Activated T-helper 9 cell treated with anti-CD3 and anti-CD28 coated beads, Interleukin-2, amount 50 U/mL, for 16 hours (primary cell): ENCODE measurements around the gene AQP5.

Source experiments
- DNase-seq: peaks from one replicate; pipeline ENCODE4 v3.0.0-alpha.2; 2020; ENCODE audit warnings: low read depth

Gene AQP5

DNA sequence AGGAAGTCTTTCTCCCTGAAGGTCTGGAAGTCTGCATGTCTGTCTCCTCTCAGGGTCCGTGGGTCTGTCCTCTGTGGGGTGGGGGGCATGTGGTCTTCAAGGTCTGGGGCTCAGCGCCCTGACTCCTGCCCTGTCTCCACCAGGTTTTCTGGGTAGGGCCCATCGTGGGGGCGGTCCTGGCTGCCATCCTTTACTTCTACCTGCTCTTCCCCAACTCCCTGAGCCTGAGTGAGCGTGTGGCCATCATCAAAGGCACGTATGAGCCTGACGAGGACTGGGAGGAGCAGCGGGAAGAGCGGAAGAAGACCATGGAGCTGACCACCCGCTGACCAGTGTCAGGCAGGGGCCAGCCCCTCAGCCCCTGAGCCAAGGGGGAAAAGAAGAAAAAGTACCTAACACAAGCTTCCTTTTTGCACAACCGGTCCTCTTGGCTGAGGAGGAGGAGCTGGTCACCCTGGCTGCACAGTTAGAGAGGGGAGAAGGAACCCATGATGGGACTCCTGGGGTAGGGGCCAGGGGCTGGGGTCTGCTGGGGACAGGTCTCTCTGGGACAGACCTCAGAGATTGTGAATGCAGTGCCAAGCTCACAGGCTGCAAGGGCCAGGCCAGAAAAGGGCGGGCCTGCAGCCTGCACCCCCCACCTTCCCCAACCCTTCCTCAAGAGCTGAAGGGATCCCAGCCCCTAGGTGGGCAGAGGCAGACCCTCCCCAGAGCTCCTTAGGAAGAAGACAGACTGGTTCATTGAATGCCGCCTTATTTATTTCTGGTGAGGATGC, 3.4 kb downstream of the AQP5 start:
- no peak for DNase-seq

DNA sequence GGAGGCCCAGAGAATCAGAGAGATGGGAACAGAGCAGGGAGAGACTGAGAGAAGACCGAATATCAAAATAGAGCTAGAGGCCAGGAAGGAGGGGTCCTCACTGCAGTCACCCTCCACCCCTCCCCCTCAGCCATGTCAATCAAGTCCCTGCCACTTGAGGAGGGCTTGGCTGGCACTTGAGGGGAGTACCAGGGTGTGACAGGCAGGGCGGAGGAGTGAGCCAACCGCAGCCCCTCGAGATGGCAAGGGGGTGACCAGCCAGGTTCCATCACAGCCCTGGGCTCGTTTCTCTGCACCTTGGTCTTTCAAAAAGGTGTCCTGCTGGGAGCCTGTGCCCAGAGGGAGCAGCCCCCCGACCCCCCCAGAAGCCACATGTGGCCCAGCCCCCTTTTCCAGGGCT, 4.2 kb downstream of the AQP5 start:
- no peak for DNase-seq

DNA sequence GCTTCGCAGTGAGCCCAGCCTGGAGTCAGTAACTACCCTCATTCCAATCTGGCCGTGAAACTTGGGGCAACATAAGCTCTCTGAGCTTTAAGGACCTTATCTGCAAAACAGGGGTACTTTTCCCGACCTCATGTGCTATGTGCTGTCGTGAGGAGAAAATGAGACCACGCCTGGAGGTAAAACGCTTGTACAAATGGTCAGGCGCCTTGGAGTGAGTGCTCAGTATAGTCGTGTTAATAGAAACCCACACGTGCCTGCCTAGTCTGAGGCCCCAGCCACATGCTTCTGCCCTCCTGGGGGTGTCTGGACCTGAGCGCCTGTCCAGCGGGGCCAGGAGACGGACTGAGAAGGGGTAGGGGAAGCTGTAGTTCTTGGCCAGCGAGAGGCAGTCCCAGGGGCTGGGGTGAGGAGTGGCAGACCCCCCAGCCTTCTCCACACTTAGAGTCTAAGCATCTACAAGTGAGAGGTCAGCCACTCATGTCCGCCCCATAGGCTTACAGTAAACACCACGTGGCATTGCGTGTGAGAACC, 4.9 kb downstream of the AQP5 start:
- DNase-seq: no peak

DNA sequence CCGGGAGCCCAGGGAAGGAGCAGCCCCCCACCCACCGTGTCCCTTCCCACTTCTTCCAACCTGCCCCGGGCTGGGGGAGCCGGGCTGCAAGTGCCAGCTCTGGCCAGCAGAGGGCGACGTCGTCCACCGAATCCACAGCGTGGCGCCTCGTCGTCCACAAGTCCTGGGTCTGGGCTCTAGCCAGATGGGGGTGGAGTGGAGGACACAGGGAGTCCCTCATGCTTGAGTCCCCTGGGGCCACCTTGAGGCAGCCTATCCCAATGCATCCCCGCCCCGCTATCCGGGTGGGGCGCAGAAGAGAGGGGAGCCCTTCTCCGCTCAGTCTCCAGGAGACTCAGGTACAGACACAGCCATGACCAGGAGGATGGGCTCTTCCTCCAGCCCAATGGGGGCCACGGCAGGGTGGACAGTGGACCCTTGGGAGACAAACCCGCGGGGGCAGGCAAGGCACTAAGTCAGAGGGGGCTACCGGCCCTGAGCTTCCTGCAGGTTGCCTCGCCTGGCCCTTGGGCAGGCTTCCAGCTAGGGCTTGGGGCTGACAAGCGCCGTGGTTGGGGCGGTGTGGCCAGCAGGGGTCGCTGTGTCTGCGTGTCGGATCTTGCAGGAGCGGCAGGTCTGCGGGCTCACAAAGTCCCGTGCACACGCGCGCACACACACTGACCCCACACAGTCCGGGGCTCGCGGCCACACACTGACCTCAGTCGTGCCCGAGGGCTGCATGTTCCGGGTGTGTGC, 5.5 kb downstream of the AQP5 start:
- DNase-seq: peak; percentile 87

DNA sequence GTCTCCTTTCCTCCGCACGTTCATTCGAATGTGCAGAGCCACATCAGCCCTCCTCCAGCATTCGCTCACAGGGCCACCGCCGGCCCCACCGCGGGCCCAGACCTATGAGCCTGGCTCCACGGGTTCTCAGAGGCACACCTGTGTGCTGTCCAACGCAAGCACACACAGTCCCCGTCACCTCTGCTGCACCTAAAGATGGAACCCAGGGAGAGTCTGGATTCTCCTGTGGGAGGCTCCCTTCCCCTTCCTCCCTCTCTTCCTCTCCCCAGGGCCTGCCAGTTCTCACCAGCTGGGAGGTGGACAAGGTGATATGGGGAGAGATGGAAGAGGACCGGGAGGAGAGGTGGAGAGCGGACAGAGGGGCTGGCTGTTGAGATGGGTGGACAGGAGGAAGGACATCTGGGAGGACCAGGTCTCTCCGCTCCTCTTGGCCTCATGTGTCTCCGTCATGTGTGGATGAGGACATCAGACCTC, 6.1 kb downstream of the AQP5 start:
- DNase-seq: no peak

DNA sequence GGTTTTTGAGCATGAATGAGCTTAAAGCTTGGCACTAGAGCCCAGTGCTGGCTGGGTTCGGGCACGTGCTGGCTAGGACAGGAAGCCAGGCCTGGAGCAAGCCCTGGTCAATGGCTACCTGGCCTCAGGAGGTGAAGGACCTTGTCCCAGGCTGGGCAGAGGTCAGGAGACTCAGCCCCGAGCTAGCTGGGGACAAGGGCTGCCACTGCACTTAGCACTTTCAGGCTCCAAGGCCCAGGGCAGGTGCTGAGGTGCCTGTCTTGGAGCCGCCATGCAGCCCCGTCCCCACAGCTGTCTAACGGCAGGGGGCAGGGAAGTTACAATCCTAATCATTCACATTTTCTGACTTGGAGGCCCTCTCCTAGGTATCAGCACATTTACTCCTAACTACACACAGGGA, 6.8 kb downstream of the AQP5 start:
- DNase-seq: no peak

DNA sequence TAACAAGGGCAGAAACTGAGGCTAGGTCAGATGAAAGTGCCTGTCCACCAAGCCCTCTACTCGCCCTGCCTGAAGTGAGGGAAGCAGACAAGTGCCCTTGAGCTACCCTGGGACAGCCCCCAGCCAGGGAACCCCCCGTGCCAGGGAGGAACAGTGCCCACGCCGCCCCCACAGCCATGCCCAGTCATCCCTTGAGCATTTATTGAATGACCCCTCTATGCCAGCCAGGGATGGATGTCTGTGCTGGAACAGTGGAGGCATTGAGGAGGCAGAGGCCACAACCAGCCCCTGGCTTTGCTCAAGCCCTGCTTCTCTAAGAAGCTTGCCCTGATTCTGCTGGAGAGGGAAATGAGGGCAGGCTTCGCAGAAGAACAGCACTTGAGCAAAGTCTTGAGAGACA, 7.4 kb downstream of the AQP5 start:
- no peak for DNase-seq

DNA sequence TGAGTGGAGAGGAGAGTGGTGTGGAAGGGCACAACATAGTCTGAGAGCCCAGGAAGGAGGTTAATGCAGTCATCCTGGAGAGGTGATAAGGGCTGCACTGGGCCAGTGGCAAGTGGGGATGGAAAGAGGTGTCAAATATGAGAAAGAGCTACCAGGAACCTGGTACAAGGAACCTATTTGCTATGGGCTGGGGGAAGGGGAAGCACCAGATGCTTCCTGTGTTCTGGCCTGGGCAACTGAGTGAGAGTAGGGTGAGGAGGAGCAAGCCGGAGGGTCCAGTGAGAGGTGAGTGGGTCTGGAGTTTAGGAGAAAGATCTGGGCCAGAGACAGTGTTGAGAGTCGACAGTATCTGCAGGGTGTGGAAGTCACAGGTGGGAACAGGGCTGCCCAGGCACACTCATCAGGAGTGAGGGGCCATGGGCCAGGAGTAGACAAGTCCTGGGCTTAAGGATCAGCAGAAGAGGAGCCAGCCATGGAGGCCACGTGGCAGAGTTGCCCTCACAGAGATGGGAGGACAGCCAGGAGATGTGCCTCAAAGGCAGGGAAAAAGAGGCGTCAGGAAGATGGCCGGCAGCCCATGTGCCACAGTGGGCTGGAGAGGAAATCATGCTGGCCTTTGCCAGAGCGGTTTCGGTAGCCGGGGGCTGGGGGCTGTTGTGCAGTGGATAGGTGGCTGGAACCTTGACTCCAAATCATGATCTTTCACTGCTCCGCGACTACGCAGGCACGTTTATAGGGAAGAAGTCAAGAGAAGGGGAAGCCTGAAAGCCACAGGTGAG, 8.2 kb downstream of the AQP5 start:
- DNase-seq: no peak

DNA sequence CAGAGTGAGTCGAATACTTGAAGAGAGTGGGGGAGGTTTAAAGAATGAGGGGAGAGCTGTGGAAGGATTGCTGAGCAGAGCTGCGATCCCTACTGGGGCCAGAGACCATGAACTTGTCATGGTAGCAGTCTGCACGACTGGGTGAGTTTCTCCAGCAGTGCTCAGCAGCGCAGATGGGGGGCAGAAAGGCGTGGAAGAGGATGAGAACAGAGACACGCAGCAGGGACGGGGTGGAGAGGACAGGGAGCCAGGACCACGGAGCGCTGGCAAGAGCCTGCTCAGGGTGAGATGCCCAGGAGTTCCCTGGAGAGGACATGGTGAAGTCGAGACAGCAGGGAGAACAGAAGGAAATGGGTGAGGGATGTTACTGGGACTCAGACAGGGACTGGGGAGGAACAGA, 9.0 kb downstream of the AQP5 start:
- DNase-seq: no peak

DNA sequence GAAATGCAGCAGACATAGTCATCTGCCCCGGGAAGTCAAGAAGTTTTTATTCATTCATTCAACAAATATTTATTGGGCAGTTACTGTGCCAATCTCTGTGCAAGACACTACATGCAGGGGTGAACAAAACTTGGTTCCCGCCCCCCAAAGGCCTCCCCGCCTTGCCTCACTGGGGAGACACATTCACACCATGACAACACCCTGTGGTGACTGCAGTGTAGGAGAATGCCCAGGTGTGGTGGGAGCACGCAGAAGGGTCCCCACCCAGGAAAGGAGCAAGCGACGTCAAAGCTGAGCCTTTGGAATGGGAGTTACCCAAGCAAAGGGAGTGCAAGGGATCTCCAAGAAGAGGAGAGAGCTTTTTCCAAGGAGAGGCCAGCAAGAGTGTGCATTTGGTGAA, 9.5 kb downstream of the AQP5 start:
- no peak for DNase-seq

DNA sequence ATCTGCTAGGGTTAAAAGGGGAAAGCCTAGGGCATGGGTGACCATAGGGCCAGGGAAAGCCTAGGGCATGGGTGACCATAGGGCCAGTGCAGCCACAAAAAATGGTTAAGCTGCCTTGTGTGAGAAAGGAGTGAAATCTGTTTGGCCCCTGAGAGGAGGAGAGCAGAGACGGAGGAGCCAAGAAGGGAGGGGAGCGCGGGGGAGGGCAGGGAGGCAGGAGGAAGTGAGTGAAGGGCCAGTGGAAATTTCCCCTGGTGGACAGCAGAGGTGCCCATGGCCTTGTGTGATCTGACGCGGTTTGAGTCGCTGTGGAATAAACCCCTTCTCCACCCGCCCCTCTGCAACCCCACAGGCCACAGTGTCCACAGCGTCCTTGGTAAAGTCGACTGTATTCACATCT, 10.5 kb downstream of the AQP5 start:
- DNase-seq: no peak

DNA sequence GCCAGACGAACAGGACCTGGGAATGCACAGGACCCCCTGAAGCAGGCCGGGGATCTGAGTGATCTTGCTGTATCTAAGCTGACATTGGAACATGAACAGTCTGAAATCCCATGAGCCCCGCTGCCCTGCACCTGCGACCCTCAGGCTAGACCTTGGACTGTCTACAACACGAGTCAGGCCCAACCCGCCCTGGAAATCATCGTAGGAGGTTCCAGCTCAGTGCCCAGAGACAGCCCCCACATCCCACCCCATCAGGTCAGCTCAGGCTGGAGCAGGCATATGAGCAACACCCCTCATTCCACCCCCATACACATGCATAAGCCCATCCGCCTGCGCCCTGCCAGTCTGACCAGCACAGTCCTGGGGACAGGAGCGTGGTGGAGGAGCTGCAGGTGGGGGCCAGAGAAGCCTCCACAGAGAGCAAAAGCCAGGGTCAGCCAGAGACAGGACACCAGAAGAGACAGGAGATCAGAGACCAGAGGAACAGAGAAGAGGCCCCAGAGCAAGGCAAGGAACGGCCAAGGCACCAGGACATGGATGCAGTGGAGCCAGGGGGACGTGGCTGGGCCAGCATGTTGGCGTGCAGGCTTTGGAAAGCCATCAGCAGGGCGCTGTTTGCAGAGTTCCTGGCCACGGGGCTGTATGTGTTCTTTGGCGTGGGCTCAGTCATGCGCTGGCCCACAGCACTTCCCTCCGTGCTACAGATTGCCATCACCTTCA, 11.1 kb downstream of the AQP5 start, which contains the start of gene AQP6:
Gene AQP6, plus strand, starts transcription at position 307 of the 720 bp plus-strand sequence. Its CDS starts 227 bp downstream, at position 534.
- no peak for DNase-seq

DNA sequence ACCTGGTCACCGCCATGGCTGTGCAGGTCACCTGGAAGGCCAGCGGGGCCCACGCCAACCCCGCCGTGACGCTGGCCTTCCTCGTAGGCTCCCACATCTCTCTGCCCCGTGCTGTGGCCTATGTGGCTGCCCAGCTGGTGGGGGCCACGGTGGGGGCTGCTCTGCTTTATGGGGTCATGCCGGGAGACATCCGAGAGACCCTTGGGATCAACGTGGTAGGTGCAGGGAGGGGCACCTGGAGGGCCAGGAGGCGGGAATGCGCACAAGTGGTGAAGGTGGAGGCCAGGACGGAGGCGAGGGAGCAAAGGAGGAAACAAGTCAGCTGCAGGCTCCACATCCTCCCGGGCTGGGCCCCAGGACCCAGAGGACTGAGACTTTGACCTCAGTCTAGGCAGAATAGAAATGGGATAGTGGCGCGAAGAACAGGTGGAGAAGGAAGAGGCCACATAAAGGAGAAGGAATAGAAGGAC, 11.7 kb downstream of the AQP5 start:
- no peak for DNase-seq

DNA sequence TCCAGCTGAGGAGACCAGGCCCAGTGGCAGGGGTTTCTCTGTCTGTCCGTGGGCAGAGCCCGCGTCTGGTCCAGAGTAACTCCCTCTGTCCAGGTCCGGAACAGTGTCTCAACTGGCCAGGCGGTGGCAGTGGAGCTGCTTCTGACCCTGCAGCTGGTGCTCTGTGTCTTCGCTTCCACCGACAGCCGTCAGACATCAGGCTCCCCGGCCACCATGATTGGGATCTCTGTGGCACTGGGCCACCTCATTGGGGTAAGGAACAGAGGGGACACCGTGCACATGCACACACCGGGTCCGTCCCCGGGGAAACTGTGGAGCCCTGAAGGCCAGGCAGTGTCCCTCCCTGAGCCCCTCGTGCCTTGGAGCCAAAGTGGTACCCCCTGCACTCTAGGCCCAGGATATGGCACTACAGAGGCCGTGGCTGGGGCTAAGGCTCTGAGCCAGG, 12.6 kb downstream of the AQP5 start:
- DNase-seq: no peak

DNA sequence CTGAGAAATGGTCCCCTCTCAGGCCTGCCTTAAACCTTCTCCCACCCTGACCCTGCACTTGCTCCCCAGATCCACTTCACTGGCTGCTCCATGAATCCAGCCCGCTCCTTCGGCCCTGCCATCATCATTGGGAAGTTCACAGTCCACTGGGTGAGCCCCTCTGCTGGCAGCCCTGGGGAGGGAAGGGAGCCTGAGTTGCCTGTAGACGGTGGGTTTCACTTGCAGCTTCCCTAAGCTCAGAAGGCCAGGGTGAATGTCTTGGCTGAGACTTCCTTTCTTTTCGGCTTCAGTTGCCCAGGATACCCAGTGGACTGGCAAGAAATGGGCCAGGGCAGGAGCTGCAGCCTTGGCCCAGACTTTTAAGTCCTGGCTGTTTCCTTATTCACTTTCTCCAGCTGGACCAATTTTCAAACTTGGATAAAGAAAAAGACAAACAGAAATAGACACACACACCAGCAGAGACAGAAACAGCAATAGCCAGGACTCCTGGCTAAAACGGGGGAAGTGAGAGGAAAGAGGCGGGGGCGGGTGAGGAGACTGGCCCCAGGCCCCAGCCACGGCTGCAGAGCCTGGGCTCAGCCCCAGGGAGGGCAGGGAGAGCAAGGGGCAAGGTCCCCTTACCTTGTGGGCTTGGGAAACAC, 13.1 kb downstream of the AQP5 start:
- DNase-seq: no peak

DNA sequence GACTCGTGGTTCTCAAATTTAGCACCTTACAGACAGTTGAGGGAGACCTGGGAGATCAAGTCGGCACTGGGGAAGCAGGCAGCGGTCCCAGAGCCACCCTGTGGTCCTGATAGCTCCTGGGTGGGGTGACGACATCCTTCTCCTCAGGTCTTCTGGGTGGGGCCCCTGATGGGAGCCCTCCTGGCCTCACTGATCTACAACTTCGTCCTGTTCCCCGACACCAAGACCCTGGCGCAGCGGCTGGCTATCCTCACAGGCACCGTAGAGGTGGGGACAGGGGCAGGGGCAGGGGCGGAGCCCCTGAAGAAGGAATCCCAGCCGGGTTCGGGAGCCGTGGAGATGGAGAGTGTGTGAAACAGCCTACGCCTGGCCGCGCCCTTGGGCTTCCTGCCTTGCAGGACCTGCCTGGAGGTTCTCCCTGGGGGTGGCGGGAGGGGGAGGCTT, 13.7 kb downstream of the AQP5 start:
- DNase-seq: no peak

DNA sequence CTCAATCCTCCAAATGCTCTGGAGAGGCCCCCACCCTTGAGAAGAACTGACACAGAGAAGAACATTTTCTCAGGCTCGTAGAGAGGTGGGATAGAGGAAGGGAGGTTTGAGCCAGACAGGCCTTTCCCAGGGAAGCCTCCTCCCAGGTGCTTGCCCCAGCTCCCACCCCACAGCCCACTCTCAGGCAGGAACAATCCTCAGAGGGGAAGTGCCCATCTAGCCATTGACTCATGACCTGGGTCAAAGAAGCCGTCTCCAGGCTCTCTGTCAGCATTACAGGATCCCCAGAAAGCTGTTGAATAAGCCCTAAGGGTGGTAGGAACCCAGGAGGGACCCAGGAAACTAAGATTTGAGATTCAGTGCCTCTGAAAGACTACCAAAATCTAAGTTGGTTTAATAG, 14.9 kb downstream of the AQP5 start:
- no peak for DNase-seq

DNA sequence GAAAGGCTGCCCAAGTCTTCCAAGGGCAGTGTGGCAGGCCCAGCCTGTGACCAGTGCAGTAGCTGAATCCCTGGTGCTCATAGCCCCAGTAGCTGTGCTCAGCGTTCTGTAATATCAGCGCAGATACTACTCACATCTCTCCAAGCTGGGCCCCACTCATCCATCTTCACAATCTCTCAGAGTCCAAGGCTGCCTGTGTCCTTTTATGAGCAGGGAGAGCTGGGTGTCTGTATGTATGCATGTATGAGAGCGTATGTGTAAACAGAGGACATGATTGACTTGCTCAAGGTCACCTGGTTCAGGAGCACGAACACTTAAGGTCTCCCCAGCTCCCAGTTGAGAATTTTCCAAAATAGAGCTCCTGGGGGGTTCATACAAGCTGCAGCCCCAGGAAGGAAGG, 16.5 kb downstream of the AQP5 start:
- DNase-seq: no peak

DNA sequence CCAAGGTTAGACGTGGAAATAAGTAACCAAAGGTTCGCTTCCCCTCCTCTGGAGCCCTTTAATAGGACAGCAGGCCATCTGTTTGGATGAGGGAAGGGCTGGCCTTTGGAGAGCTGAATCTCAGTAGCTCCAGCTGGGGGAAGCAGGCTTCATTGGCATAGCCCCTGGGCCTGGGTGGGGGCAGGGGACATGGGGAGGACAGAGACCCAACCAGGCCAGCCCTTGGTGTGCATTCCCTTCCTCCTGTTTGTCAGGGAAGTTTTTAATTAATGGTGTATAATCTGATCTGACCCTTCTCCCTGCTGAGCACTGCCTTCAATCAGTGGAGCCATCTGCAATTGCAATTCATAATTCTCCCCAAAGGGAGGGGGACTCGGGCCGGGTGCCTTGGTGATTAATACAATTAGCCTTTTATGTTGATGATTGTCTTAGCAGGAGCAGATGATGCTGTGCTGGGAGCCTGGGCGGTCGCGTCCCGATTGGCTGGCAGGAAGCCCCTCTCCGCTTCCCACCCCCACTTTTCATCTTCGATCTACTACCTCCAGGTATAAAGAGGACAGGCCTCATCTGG, 17.4 kb downstream of the AQP5 start:
- no peak for DNase-seq

DNA sequence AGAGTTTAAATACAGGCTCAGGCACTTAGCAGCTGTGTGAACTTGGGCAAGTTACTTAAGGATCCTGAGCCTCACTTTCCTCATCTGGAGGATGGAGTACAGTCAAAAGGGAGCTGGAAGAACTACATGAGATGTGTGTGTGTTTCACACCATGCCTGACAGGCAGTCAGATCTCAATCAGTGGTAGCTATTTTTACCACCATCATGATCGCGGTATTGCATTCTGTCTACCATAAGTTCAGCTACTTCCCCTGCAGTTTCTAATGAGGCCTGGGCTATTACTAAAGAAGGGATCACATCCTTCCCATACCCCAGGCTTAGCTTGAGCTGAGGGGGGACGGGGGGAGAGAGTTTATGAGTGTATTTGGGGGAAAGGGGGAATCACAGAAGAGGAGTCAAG, 18.1 kb downstream of the AQP5 start:
- no peak for DNase-seq
